GM21423 (cell line): Measurements from ENCODE around the gene LHPP.

ENCODE experiments used
- ATAC-seq: cut with Tn5 transposase; IDR thresholded peaks from one replicate; pipeline ENCODE4 v1.9.1; 2021; ENCODE audit warnings: mild to moderate bottlenecking, moderate library complexity; ENCODE audit not compliant: unreplicated experiment

The LHPP gene

GRCh38 chr10:124469956-124470484 is 8.4 kb downstream of the LHPP start:
- no peak for ATAC-seq

DNA sequence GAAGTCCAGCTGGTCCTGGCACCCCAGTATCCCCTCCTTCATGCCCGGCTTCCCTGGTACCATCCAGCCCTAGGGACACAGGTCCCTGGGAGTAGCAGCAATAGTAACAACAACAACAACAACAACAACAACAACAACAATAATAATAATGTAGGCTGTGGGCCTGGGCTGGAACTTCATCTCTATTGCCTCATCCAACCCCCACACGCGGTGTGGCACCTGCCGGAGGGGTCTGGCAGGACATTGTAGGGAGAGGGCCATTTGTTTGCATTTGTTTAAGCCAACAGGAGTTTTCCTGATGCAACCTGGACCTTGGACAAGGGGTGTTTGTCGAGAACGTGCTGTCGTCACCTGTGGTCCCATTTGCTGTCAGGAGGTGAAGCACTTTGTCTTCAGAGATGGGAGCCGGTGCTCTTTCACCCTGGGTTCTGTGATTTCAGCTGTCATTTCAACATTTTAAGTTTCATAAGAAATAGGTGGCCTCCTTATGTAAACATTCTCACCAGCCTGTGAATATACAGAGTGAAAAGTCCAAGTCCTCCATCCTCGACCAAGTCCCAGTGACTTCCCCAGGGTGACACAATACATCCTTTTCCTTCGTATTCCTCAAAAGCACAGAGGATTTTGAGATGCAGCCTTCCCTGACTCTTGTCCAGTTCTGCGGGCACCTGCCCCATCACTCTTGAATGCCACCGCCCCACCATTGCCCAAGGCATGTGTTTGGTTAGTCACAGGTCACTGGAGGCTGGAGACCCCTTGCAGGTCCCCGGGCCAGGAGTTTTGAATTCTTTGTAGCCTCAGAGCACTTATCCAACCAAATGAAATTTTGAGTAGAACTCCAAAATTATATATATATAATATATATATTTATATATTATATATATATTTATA is 9.2 kb downstream of the LHPP start:
- ATAC-seq: no peak

DNA sequence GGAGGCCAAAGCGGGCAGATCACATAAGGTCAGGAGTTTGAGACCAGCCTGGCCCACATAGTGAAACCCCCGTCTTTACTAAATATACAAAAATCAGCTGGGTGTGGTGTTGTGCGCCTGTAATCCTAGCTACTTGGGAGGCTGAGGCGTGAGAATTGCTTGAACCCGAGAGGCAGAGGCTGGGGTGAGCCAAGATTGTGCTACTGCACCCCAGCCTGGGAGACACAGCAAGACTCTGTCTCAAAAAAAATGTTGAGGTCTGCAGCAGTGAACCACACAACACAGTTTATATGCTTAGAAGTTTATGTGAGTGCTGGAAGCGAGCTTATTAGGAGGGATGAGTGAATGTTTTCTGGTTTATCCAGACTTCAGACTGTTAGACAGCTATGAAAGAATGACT is 10.4 kb downstream of the LHPP start:
- ATAC-seq: no peak

GRCh38 chr10:124473070-124473469 is 11.4 kb downstream of the LHPP start:
- no peak for ATAC-seq

- ATAC-seq: no peak
These were observed 13.0 kb downstream of the LHPP start for GRCh38 chr10:124474514-124475070.

- ATAC-seq: no peak
These were observed 14.6 kb downstream of the LHPP start for GRCh38 chr10:124476043-124476725.

GRCh38 chr10:124477614-124478363 is 16.2 kb downstream of the LHPP start:
- no peak for ATAC-seq

- ATAC-seq: no peak
These were observed 16.9 kb downstream of the LHPP start for GRCh38 chr10:124478515-124478914.

GRCh38 chr10:124480860-124481259 is 19.2 kb downstream of the LHPP start:
- ATAC-seq: no peak

- ATAC-seq: no peak
These were observed 20.1 kb downstream of the LHPP start for GRCh38 chr10:124481717-124482116.

GRCh38 chr10:124482236-124482800 is 20.7 kb downstream of the LHPP start:
- ATAC-seq: no peak

DNA sequence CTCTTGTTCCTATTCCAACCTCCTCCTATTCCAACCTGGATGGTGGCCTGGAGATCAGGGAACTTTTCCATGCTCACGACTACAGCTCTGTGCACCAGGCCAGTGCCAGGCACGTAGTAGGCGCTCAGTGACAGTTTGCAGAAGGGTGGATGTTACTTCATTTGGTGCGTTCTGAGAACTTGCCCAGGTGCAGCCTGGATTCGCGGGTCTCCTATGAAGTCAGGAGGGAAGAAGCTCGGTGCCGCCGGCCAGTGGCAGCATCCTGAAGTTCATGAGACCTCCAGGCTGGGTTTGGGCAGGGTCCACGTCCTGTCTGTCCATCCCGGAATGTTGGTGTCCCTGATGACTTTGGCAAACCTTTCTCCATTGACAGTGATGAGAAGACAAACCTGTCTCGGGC is 21.3 kb downstream of the LHPP start:
- ATAC-seq: no peak

- ATAC-seq: no peak
These were observed 22.4 kb downstream of the LHPP start for GRCh38 chr10:124484031-124484430.

GRCh38 chr10:124484661-124485060 is 23.0 kb downstream of the LHPP start:
- ATAC-seq: no peak

DNA sequence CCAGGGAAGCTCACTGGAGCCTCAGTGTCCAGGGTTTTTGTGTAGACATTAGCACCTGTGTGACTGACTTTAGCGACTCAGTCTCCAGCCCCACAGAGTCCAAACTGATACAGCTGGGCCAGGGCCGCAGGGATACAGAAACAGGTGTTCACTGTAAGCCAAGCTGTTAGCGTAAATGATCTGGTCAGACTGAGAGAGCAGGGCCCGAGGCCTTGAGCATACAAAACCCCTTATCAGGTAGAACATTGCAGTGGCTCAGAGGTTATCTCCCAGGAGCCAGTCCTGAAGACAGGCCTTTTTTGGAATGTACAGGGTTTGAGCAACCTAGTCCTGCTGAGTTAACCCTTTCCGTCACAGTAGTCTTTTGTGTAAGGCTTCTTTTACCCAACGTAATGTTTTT is 25.0 kb downstream of the LHPP start:
- no peak for ATAC-seq

DNA sequence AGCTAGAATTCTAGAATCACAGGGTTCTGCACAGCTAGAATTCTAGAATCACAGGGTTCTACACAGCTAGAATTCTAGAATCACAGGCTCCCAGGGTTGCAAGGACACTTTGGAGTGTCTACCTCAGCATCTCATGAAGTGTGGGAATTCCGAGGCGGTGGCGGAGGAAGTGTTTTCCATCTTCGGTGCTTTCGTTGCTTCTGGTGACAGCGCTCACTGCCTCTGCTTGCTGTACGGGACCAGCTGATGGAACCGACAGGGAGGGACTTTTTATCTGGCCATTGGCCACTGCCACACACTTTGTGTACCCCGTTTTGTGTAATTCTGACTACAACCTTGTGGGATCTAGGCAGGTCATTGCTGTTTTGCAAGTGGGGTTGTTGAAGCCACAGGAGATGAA is 29.5 kb downstream of the LHPP start:
- no peak for ATAC-seq

DNA sequence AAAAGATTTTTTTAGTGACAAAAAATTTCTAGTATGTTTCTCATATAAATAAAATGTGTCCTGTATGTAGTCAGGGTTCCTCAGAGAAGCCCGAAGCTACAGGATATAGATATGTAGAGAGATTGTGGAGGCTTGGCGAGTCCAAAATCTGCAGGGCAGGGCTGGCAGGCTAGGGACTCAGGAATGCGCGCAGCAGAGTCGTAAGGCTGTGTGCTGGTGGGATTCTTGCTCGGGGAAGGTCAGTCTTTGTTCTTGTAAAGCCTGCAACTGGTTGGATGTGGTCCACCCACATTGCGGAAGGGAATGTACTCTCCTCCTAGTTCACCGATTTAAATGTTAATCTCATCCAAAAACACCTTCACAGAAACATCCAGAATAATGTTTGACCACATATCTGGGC is 30.6 kb downstream of the LHPP start:
- ATAC-seq: no peak

DNA sequence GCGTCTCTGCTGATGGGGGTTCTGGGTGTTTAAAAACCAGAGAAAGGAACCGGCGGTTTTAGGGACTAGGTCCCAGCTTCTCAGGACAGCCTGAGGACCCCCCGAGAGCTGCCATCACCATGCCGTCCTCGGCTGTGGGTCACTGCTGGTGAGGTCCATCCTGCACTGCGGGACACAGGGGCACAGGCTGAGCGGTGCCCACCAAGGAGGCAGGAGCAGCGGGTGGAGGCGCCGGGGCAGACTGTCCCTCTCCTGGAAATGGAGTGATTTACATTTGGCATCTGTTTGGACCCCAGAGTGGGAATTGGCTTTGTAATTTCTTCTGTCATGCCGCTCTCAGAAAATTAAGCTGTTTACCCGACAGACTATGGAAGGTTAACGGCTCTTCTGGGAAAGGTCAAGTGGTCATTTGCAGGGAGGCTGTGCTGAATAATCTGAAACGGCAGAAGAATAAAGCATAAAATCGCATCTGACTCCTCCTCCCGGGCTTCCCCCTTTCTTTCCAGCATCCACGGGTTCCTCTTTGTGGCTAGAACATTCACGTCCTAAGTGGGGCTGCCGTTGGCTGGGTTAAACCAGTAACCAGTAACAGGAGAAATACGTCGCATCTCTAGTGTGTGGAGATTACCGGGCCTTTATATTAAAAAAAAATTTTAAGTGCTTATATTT is 31.7 kb downstream of the LHPP start:
- ATAC-seq: no peak

DNA sequence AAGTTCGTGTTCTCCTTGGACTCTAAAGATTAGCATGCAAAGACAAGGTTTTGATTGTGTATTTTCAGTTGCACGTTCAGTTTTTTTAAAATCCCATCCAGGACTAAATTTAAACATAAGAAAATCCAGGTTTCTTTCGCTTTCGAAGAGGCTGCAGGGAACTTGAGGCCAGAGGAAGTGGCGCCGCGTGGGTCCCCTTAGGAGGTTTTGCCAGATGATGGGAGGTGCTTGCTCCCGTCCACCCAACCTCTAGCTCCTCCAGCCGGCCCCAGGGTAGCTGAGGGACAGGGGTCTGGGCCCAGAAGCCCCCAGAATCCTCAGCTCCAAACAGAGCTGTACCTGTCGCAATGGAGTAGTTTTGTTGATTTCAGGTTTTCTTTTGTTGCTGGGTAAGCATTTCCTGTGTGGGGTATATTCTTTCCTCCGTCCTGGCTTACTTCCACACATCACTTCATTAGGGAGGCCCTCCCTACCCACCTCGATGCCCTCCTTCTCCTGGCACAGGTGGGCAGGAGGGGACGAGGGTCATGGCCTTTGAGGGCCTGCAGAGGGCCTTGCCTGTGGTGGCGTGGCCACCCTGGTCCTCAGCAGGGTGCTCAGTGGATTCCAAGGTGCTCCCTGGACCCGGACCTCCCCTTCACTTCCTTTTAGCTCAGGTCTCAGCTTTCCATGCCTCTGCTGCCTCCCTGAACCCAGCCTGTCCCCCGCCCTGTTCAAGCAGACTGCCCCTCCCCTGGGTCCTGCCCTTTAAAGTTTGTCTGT is 32.6 kb downstream of the LHPP start:
- no peak for ATAC-seq
